ENCODE data around the gene RARB. TPM values are rescaled to one million over a fixed set of nuclear protein-coding genes. Genes with fewer than 3 reads are reported as not detected.

RARB gene
- polyA plus RNA-seq, 1 experiment: 7.8 TPM

- ChIA-PET POLR2A (no interaction called here), CTCF (no interaction called here)
- no peak for DNase-seq (ENCODE audit: low read depth)
- Histone ChIP-seq H3K27me3 (ENCODE audit: control insufficient read depth, insufficient read depth, low read length) (no peaks in the 10 kb centered on the region), H3K4me3 (ENCODE audit: low read depth, low read length) (no peak overlapping the region), H3K36me3 (ENCODE audit: control insufficient read depth, insufficient read depth, low read length) (no peaks in the 10 kb centered on the region; the same call in 1 of the 2 replicates)
- TF ChIP-seq, protein P1, sequence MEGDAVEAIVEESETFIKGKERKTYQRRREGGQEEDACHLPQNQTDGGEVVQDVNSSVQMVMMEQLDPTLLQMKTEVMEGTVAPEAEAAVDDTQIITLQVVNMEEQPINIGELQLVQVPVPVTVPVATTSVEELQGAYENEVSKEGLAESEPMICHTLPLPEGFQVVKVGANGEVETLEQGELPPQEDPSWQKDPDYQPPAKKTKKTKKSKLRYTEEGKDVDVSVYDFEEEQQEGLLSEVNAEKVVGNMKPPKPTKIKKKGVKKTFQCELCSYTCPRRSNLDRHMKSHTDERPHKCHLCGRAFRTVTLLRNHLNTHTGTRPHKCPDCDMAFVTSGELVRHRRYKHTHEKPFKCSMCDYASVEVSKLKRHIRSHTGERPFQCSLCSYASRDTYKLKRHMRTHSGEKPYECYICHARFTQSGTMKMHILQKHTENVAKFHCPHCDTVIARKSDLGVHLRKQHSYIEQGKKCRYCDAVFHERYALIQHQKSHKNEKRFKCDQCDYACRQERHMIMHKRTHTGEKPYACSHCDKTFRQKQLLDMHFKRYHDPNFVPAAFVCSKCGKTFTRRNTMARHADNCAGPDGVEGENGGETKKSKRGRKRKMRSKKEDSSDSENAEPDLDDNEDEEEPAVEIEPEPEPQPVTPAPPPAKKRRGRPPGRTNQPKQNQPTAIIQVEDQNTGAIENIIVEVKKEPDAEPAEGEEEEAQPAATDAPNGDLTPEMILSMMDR (IDR thresholded peaks at IDR 0.05; ENCODE audit: insufficient read depth, low read depth, low read length): no peak
Measured at GRCh38 chr3:25566358-25566920, 138.4 kb downstream of the RARB start.

- no peak overlapping the region for H3K4me3 ChIP-seq (ENCODE audit: low read depth, low read length)
- TF ChIP-seq, protein P1 (IDR thresholded peaks at IDR 0.05; ENCODE audit: insufficient read depth, low read depth, low read length): no peak
- ChIA-PET POLR2A (no interaction called here), CTCF (no interaction called here)
- no peaks in the 10 kb centered on the region for H3K27me3 ChIP-seq (ENCODE audit: control insufficient read depth, insufficient read depth, low read length)
- H3K36me3 ChIP-seq (ENCODE audit: control insufficient read depth, insufficient read depth, low read length): no peaks in the 10 kb centered on the region; the same call in 1 of the 2 replicates
- DNase-seq (ENCODE audit: low read depth): no peak
Measured at GRCh38 chr3:25567388-25567787, 139.3 kb downstream of the RARB start.

DNA sequence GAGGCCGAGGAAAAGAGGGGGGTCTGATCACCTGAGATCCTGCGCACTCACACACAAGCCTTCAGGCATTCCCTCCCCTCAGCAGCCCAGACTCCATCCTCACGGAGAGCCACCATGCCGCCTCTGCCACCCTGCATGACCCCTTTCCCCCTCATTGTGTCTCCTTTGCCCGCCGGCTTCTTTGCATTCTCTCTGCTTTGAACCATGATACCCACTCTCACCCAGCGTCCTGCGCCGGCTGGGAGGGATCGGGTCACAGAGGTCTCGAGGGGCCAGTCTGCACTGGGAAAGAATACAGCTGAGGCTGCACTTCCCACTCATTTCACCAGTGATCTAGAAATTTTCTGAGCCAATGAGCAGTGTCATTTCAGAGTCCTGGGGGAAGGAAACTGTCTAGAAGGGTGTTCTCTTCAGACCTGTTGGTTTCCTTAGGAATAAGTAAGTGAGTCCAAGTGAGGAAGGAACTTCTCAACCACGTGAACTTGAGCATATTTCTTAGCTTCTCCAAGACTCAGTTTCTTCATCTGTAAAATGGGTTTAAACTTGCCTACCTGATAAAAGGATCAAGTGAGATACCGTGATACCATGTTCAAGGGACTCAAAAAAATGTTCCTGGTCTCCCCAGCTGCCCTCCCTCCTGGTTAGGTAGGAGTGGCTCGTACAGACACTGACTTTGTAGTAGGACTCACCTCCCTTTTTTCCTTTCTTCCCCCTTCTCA is 139.9 kb downstream of the RARB start:
- CTCF ChIA-PET: no interaction called here

DNA sequence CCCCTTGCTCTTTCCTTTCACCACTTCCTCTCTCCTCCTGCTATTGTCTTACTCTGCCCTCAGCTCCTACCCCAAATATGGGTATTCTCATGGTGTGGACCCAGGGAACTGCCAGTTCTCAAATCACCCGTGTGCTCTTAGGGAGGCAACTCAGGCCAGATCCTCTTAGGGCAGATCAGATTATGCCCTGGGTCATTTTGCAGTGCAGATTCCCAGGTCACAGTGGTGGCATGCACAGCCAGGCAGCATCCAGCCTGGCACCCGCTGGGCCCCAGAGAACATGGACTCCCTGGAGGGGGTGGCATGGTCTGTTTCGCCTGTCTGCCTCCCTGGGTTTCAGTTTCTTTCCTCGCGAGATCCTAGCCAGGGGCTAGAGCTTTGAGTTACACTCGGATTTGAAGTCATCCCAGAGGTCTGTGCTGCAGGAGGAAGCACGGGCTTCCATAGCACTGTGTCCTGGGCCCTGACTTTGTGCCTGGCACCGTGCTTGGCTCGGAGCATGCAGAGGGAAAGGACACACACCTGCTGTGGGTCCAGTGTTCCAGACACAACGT is 140.5 kb downstream of the RARB start:
- TF ChIP-seq, protein P1 (IDR thresholded peaks at IDR 0.05; ENCODE audit: insufficient read depth, low read depth, low read length): no peak
- POLR2A ChIA-PET: no interaction called here
- Histone ChIP-seq H3K27me3 (ENCODE audit: control insufficient read depth, insufficient read depth, low read length) (no peaks in the 10 kb centered on the region), H3K4me3 (ENCODE audit: low read depth, low read length) (no peak overlapping the region), H3K36me3 (ENCODE audit: control insufficient read depth, insufficient read depth, low read length) (no peaks in the 10 kb centered on the region; the same call in 1 of the 2 replicates)
- CTCF ChIA-PET: interaction anchor here (1.2 kb wide), 1 partner anchor 12 kb away, joined by 3 read pairs; no protein-coding TSS in a partner anchor
- DNase-seq (ENCODE audit: low read depth): no peak

More for the DNA sequence above, 139.9 kb downstream of the RARB start:
- TF ChIP-seq, protein P1 (IDR thresholded peaks at IDR 0.05; ENCODE audit: insufficient read depth, low read depth, low read length): no peak
- Histone ChIP-seq H3K4me3 (ENCODE audit: low read depth, low read length) (no peak overlapping the region), H3K27me3 (ENCODE audit: control insufficient read depth, insufficient read depth, low read length) (no peaks in the 10 kb centered on the region), H3K36me3 (ENCODE audit: control insufficient read depth, insufficient read depth, low read length) (no peaks in the 10 kb centered on the region; the same call in 1 of the 2 replicates)
- no peak for DNase-seq (ENCODE audit: low read depth)
- POLR2A ChIA-PET: no interaction called here

DNA sequence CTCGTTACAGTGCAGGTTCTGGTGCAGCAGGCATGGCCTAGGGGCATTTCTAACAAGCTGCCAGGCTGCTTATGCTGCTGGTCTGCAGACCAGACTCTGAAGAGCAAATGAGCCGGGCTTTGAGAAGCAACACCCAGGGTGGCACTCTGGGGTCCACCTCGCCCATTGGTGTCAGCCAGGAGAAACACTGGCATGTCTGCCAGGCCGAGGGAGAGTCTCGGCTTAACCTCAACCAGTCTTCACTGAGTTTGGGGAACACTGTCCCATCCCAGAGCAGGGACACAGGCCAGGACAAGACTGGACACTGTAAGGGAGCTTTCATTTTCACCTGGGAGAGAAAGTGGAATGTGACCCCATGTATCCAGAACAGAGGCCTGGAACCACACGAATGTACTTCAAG is 143.2 kb downstream of the RARB start:
- TF ChIP-seq, protein P1 (IDR thresholded peaks at IDR 0.05; ENCODE audit: insufficient read depth, low read depth, low read length): no peak
- POLR2A ChIA-PET: no interaction called here
- CTCF ChIA-PET: no interaction called here

More for the DNA sequence above, 143.2 kb downstream of the RARB start:
- no peaks in the 10 kb centered on the region for H3K36me3 ChIP-seq (ENCODE audit: control insufficient read depth, insufficient read depth, low read length)
- no peak overlapping the region for H3K4me3 ChIP-seq (ENCODE audit: low read depth, low read length)
- no peak for DNase-seq (ENCODE audit: low read depth)
- no peaks in the 10 kb centered on the region for H3K27me3 ChIP-seq (ENCODE audit: control insufficient read depth, insufficient read depth, low read length)
